LNCaP clone FGC (cell line): ENCODE measurements around the gene CLOCK.
A peak's percentile ranks its signal among the peaks of the same experiment; 100 is the strongest.
"Not testable (repeated sequence)": the region's sequence is repeated elsewhere in the genome, so short reads cannot be mapped to it uniquely, and the experiment has no call there.

Experiments
- DNase-seq: peaks from one replicate; pipeline ENCODE4 v3.0.0-alpha.2; 2011; ENCODE audit warnings: low read depth
- H3K4me3 ChIP-seq: 2 replicates; pipeline ENCODE4 v1.5.1; 2011; ENCODE audit warnings: mild to moderate bottlenecking, low read depth, low read length, control low read depth
- CTCF ChIP-seq: IDR thresholded peaks from 2 replicates; pipeline ENCODE4 v1.5.1; 2012; ENCODE audit warnings: mild to moderate bottlenecking; ENCODE audit not compliant: control insufficient read depth, insufficient read depth; ENCODE audit errors: extremely low read depth

The CLOCK gene

GRCh38 chr4:55571806-55572205 is 25.1 kb upstream of the CLOCK start:
- no peak for DNase-seq
- TF ChIP-seq CTCF = no peak
- H3K4me3 ChIP-seq = no peak overlapping the region

DNA sequence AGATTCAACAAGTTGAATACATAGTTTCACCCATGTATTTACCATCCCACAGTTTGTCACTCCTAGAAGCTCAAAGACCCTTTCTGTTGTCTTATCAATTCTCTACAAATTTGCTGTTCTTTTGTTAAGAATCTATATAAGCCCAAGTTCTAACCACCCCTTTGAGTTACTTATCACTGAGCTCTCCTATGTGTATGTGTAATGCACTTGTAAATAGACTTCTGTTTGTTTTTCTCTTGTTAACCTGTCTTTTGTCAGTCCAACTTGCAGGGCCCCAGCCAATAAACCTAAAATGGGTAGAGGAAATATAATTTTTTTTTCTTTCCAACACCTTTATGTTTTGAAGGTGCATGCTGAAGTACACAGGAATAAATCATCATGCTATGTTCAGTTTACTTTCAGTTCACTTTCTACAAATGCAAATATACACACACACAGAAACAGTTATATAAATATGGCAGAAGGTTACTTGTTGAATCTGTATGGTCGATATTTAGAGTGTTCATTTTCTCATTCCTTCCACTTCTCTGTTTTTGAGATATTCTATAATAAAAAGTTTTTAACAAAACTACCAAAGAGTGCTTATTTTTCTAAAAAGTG is 22.3 kb upstream of the CLOCK start:
- peak; percentile 32 for DNase-seq
- H3K4me3 ChIP-seq = no peak overlapping the region
- TF ChIP-seq CTCF = no peak

GRCh38 chr4:55561889-55562288 is 15.2 kb upstream of the CLOCK start:
- DNase-seq = no peak
- TF ChIP-seq CTCF = no peak
- no peak overlapping the region for H3K4me3 ChIP-seq

- TF ChIP-seq CTCF = no peak
Observed at GRCh38 chr4:55560096-55560495, 13.4 kb upstream of the CLOCK start.

DNA sequence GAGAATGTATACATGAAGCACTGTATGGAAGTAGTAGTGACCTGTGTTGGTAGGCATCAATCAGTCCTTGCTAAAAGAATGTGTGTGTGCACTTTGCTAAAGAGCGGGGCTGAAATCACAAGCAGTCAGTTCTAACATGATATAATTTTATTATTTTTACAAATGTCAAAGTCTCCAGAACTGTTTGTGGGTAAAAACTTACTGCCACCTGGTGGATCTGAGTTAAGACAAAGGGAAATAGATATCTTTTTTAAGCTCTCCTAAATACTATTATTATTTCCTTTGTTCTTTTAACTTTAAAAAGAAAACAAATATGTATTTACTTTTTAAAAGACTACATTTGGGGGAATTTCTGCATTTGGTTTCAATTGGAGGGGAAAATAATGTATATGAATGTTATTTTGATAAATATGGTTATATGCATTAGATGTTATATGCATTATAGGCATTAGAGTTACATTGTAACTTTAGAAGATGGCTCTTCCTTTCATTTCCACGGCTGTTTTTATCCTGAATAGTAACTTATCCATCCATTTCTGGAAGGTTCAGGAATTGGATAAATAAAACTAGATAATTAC is 7.8 kb upstream of the CLOCK start:
- DNase-seq = no peak
- TF ChIP-seq CTCF = peak; percentile 54
- H3K4me3 ChIP-seq = no peak overlapping the region

More at GRCh38 chr4:55560096-55560495, 13.4 kb upstream of the CLOCK start:
- H3K4me3 ChIP-seq = no peak overlapping the region
- DNase-seq = no peak

- TF ChIP-seq CTCF = no peak
- H3K4me3 ChIP-seq = no peak overlapping the region
- no peak for DNase-seq
Observed at GRCh38 chr4:55553441-55554201, 6.9 kb upstream of the CLOCK start.

- not testable (repeated sequence) for DNase-seq, H3K4me3 ChIP-seq
Observed at GRCh38 chr4:55551964-55552363, 5.3 kb upstream of the CLOCK start.
